GOT3 (cell line): ENCODE data around the gene C13orf42.
"Not testable (repeated sequence)": the region's sequence is repeated elsewhere in the genome, so short reads cannot be mapped to it uniquely, and the experiment has no call there.

Experiments used
- DNase-seq: peaks from one replicate; lab custom pipeline; 2025; ENCODE audit warnings: mixed read lengths; lab: John Stamatoyannopoulos, UW

The C13orf42 gene

DNA sequence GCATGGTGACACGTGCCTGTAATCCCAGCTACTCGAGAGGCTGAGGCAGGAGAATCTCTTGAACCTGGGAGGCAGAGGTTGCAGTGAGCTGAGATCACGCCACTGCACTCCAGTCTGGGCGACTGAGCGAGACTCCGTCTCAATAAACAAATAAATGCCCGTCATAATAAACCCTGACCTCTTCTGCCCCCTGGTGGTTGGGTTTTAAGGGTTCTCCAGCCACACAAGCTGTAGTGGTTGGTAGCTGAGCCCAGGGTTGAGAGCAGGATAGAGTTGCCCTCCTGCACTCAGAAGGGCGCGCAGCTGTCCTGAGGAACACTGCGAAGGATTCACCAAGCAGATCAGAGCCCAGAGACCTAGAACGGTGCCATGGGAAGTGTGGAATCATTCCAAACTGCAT, 9.8 kb upstream of the C13orf42 start:
- not testable (repeated sequence) for DNase-seq

GRCh38 chr13:51118809-51119431, 7.8 kb upstream of the C13orf42 start:
- DNase-seq: no peak

GRCh38 chr13:51113969-51114368, 2.9 kb upstream of the C13orf42 start:
- no peak for DNase-seq

- DNase-seq: no peak
Measured at GRCh38 chr13:51113186-51113881, 2.3 kb upstream of the C13orf42 start.

- DNase-seq: no peak
Measured at GRCh38 chr13:51112771-51113170, 1.7 kb upstream of the C13orf42 start.

- no peak for DNase-seq
Measured at GRCh38 chr13:51111997-51112396, 923 bp upstream of the C13orf42 start.

- DNase-seq: no peak
Measured at GRCh38 chr13:51107996-51108395, 3.1 kb downstream of the C13orf42 start.

DNA sequence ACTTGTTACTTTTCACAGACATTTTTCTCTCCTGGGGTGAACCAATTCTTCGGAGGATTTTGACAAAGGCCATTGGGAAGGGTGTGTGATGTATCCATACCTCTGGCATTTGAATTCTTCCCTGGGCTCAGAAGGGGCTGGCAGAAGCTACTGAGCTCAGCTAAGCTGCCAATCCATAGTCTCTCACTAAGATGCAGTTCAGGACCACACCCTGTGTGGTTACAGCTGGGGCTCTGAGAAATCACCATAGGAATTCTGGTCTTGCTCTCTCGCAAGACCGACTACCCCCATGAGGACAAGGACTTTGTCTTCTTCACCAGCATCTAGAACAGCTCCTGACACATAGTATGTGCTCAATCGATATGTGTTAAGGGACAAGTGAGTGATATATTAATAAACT, 6.0 kb downstream of the C13orf42 start:
- no peak for DNase-seq

DNA sequence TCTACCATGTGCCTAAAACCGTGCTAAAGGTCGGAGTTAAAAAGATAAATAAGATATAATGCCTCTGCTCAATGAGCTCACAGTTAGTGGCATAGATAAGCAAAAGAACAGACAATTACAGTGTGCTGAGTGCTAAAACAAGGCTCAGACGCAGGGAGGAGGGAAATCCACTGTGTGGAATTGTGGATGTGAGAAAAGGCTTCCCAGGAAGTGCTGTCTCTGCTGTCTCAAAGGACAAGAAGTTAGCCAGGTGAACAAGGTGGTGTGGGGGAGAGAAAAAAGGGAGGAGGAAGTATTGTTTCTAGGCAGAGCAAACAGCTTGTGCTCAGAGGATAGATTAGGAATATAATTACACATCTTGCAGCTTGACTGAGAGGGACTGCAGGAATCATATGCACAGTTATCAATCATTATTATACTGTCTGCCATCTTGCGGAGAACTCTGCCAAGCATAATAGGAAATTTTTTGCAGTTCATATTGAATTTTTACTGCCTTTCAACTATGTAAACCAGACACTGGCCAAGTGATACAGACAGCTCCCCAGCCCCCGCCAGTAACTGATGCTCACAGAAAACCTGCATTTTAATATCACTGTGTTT, 9.3 kb downstream of the C13orf42 start:
- no peak for DNase-seq

GRCh38 chr13:51097353-51098043, 13.6 kb downstream of the C13orf42 start:
- no peak for DNase-seq

DNA sequence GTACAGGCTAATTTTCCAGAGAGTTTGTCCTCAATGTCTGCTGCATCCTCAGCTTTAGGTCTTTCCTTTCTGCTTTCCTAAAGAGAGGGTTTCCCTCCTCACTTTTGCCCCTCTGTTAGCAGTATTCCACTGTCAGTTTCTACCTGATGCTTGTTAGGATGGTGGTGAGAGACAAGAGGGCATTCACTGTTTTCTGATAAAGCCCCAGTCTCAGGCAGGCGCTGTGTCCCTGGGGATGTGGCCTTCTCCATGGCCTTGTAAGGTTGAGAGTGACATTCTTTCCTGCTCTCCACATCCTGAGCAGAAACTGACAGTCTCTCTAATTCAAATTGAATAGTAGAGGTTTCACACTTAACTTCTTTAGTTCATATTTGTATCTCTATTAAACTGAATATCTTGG, 14.9 kb downstream of the C13orf42 start:
- no peak for DNase-seq

DNA sequence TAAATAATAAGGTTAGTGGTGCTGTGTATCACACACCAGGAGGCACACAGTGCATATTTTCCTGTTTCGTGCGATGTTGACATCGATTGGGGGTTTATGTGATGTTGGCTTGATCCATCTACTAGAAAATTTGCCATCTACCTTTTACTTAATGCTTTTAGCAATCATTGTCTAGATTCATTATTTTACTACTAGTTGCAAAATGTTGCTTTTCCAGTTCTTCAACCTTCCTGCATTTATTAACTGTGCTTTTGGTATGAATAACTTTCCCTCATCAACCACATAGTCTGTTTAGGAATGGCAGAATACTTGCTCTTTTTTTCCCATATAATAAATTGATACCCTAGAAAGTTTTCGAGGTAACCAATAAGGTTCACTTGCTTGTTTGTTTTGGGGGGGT, 17.5 kb downstream of the C13orf42 start:
- no peak for DNase-seq

DNA sequence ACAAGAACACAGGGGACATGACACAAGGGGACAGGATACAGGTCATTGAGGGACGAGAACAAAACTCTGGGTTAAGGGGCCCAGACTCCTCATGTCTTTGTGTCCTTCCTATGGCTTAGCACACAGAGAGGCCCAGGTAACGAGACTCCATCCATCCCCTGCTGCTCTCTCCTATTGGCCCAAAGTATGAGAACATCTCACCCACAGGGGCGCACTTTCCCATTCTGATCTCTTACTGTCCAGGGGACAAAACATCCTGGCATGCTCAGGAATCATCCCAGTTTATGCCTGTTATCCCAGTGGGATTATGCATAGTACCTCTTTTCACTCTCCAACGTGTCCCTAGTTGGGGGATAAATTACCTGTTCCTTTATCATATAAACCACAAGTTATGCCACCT, 19.2 kb downstream of the C13orf42 start:
- DNase-seq: no peak

DNA sequence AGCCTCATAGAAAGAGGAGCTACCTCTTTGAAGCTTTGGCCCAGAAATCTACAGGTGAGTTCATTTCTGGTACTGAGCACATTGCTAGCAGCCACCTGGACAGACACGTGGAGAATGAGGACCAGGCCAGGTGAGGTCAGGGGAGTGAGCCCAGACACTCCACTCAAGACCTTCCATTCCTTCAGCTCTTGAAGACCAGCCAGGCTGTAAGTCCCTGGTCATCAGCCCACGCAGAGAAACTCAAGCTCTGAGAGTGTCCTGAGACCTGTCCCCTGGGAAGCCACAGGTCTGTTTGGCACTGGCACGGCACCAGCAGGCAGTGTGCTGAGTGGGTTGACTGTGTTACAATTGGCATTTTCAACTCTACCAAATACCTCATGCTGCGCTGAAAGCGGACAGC, 27.4 kb downstream of the C13orf42 start:
- DNase-seq: no peak

GRCh38 chr13:51080478-51081065, 30.5 kb downstream of the C13orf42 start:
- not testable (repeated sequence) for DNase-seq

GRCh38 chr13:51071493-51071892, 39.6 kb downstream of the C13orf42 start:
- no peak for DNase-seq

DNA sequence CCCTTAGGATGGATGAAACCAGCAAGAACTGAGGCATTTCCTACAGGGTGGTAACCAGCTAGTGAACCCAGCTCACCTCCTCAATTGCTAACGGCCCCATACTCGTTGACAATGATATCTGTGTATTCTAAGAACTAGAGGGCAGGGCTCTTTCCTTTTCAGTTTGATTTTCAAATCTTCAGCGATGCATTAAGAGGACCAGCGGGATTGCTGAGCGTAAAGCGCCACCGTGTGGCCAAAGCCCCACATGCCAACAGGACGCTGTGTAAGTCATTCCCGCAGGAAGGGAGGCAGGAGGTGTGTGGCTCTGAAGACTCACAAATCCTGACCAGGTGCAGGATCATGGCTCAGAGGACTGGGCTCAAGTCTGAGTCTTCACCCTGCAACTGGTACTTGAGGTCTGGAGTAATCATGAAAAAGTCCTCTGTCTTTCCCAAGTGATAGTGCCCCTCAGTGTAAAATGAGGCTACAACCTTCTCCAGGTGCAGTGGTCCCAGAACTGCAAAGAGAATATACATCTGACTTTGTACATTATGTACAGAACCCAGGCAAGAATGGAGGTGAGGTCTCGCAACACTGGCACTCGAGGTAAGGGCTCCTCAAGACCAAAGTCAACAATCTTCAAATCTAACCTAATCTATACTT, 40.9 kb downstream of the C13orf42 start:
- peak; percentile 35 for DNase-seq

- no peak for DNase-seq
Measured at GRCh38 chr13:51068501-51068900, 42.6 kb downstream of the C13orf42 start.

GRCh38 chr13:51067706-51068105, 43.4 kb downstream of the C13orf42 start:
- no peak for DNase-seq

DNA sequence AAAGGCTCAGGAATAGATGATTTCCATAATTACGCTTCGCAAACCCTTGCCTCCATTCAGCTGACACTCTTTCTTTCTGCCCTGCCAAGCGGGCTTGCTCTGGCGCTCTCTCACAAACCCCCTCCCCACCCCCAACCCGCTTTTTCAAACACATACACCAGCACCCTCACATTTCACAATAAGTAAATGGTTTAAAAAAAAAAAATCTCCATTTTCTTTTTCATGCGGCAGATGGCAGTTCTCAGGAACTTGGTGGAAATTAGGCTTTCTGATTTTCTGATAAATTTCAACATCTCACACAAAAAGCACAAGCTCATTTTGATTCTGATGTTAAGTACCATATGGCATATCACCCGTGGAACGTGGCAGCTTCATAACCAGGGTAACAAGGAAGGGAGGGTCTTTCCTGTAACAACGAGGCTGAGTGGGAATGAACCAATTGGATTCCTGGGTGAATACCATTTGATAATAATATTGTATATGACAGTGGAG, 43.8 kb downstream of the C13orf42 start:
- no peak for DNase-seq

DNA sequence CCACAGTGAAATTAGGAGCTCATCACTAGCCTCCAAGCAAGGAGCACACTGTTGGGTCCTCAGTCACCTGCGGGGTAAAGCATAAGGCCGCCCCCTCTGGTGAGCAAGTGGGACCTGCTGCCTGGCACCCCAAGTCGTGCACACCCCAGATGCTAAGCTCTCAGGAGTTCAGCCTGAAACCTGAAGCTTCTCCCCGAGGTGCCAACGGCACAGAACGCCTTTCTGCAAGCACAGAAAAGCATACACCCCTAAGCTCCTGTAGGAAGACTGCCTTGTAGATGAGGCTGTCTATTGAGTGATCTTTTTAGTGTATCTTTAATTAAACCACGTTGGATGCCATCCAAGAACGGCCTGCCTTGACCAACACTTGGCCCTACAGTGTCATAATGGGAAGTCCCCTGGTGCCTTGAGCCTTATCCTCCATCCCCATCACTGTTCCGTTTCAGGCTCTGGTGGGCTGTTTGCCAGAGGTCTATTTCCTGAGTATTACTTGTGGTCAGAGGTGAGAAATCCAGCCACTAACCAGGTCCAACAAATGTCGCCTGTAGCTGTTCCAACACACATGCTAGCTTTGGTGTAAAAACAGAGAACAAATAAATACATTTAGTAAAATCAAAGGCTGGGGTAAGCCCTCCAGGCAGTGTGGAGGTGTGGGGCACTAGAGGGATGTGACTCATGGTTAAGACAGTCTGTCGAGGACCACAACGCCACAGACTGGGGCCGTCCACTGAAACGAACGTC, 44.8 kb downstream of the C13orf42 start:
- DNase-seq: no peak
